ENCODE measurements around the gene CACNA2D4.

Gene CACNA2D4

GRCh38 chr12:1917172-1918070 is 1.0 kb downstream of the CACNA2D4 start:
- no peak overlapping the region for H3K4me3 ChIP-seq (ENCODE audit: low read depth, low read length)
- no peak for TF ChIP-seq CTCF (IDR thresholded peaks at IDR 0.05; ENCODE audit: control insufficient read depth, extremely low read depth, insufficient read depth)
- DNase-seq (ENCODE audit: low read depth): no peak

GRCh38 chr12:1916371-1917171 is 1.9 kb downstream of the CACNA2D4 start:
- no peak for TF ChIP-seq CTCF (IDR thresholded peaks at IDR 0.05; ENCODE audit: control insufficient read depth, extremely low read depth, insufficient read depth)
- H3K4me3 ChIP-seq (ENCODE audit: low read depth, low read length): no peak overlapping the region
- DNase-seq (ENCODE audit: low read depth): no peak

- TF ChIP-seq CTCF (IDR thresholded peaks at IDR 0.05; ENCODE audit: control insufficient read depth, extremely low read depth, insufficient read depth): no peak
- H3K4me3 ChIP-seq (ENCODE audit: low read depth, low read length): no peak overlapping the region
- no peak for DNase-seq (ENCODE audit: low read depth)
These were observed 3.1 kb downstream of the CACNA2D4 start for GRCh38 chr12:1915082-1915968.

GRCh38 chr12:1914114-1914911 is 4.1 kb downstream of the CACNA2D4 start:
- H3K4me3 ChIP-seq (ENCODE audit: low read depth, low read length): no peak overlapping the region
- no peak for DNase-seq (ENCODE audit: low read depth)
- TF ChIP-seq CTCF (IDR thresholded peaks at IDR 0.05; ENCODE audit: control insufficient read depth, extremely low read depth, insufficient read depth): no peak

- no peak for TF ChIP-seq CTCF (IDR thresholded peaks at IDR 0.05; ENCODE audit: control insufficient read depth, extremely low read depth, insufficient read depth)
- no peak for DNase-seq (ENCODE audit: low read depth)
- H3K4me3 ChIP-seq (ENCODE audit: low read depth, low read length): no peak overlapping the region
These were observed 4.9 kb downstream of the CACNA2D4 start for GRCh38 chr12:1913377-1914113.

All from LNCaP clone FGC (cell line).